Astrocyte (in vitro differentiated cells and primary cell): Measurements from ENCODE around the gene OR2AJ1. TPM values are rescaled to one million over a fixed set of nuclear protein-coding genes. Genes with fewer than 3 reads are reported as not detected.

Experiments used
- DNase-seq: peaks from one replicate; pipeline ENCODE4 v3.0.0-alpha.2; 2010; ENCODE audit warnings: low read depth
- FAIRE-seq: peaks from 2 replicates; lab custom pipeline; 2011; peaks lifted over from hg19 to GRCh38; lab: Jason Lieb, UNC
- H2AFZ ChIP-seq: 2 replicates; pipeline ENCODE4 v1.6.0; 2012; ENCODE audit warnings: low read depth, low read length, inconsistent platforms
- H3K27ac ChIP-seq: 2 replicates; pipeline ENCODE4 v1.5.1; 2011; ENCODE audit warnings: low read depth, low read length, inconsistent platforms
- H3K27me3 ChIP-seq: 2 replicates; pipeline ENCODE4 v1.6.0; 2011; ENCODE audit warnings: low read length, inconsistent platforms; ENCODE audit not compliant: insufficient read depth
- H3K36me3 ChIP-seq: 2 replicates; pipeline ENCODE4 v1.5.1; 2011; ENCODE audit warnings: low read length, inconsistent platforms; ENCODE audit not compliant: insufficient read depth
- H3K4me1 ChIP-seq: 2 replicates; pipeline ENCODE4 v1.5.1; 2011; ENCODE audit warnings: low read length, inconsistent platforms; ENCODE audit not compliant: insufficient read depth
- H3K4me2 ChIP-seq: 2 replicates; pipeline ENCODE4 v1.6.0; 2012; ENCODE audit warnings: low read length, inconsistent platforms
- H3K4me3 ChIP-seq: 2 replicates; pipeline ENCODE4 v1.5.1; 2011; ENCODE audit warnings: low read depth, mild to moderate bottlenecking, low read length, inconsistent platforms; ENCODE audit not compliant: insufficient read depth
- H3K79me2 ChIP-seq: 2 replicates; pipeline ENCODE4 v1.6.0; 2012; ENCODE audit warnings: mild to moderate bottlenecking, low read length, inconsistent platforms; ENCODE audit not compliant: insufficient read depth
- H3K9ac ChIP-seq: 2 replicates; pipeline ENCODE4 v1.6.0; 2012; ENCODE audit warnings: mild to moderate bottlenecking, low read length, inconsistent platforms
- H3K9me3 ChIP-seq: 2 replicates; pipeline ENCODE4 v1.5.1; 2012; ENCODE audit warnings: low read depth, mild to moderate bottlenecking, low read length, inconsistent platforms; ENCODE audit not compliant: insufficient read depth
- H4K20me1 ChIP-seq: 2 replicates; pipeline ENCODE4 v1.6.0; 2012; ENCODE audit warnings: low read length, inconsistent platforms; ENCODE audit not compliant: insufficient read depth
- H3K27ac Mint-ChIP-seq: one replicate; pipeline ENCODE4 v1.8.0; 2021; ENCODE audit warnings: mild to moderate bottlenecking, mixed read lengths; ENCODE audit not compliant: unreplicated experiment
- H3K27me3 Mint-ChIP-seq: one replicate; pipeline ENCODE4 v1.8.0; 2021; ENCODE audit warnings: low read depth, mixed read lengths; ENCODE audit not compliant: unreplicated experiment
- H3K36me3 Mint-ChIP-seq: one replicate; pipeline ENCODE4 v1.8.0; 2021; ENCODE audit warnings: low read depth, mixed read lengths; ENCODE audit not compliant: unreplicated experiment
- H3K4me1 Mint-ChIP-seq: one replicate; pipeline ENCODE4 v1.8.0; 2021; ENCODE audit warnings: low read depth, mixed read lengths; ENCODE audit not compliant: unreplicated experiment
- H3K4me3 Mint-ChIP-seq: one replicate; pipeline ENCODE4 v1.8.0; 2021; ENCODE audit warnings: mild to moderate bottlenecking, moderate library complexity, mixed read lengths; ENCODE audit not compliant: unreplicated experiment
- H3K9me3 Mint-ChIP-seq: one replicate; pipeline ENCODE4 v1.8.0; 2021; ENCODE audit warnings: mild to moderate bottlenecking, mixed read lengths; ENCODE audit not compliant: unreplicated experiment
- EZH2 ChIP-seq: IDR thresholded peaks from 2 replicates; pipeline ENCODE4 v1.6.1; 2012; ENCODE audit warnings: mild to moderate bottlenecking, low read length, inconsistent platforms; ENCODE audit not compliant: insufficient read depth
- total RNA-seq: library from RNA; stranded (reverse); gene quantifications from 2 replicates; pipeline ENCODE4 v1.2.1, GENCODE V29; 2021
- TF ChIP-seq, protein P1 (sequence below): IDR thresholded peaks from 2 replicates; pipeline ENCODE4 v1.5.1; 2011; ENCODE audit warnings: low read depth, mild to moderate bottlenecking, inconsistent platforms, low read length, moderate library complexity; ENCODE audit not compliant: insufficient read depth

The OR2AJ1 gene
- total RNA-seq, 1 donor from 2014 or later, result not detected

DNA sequence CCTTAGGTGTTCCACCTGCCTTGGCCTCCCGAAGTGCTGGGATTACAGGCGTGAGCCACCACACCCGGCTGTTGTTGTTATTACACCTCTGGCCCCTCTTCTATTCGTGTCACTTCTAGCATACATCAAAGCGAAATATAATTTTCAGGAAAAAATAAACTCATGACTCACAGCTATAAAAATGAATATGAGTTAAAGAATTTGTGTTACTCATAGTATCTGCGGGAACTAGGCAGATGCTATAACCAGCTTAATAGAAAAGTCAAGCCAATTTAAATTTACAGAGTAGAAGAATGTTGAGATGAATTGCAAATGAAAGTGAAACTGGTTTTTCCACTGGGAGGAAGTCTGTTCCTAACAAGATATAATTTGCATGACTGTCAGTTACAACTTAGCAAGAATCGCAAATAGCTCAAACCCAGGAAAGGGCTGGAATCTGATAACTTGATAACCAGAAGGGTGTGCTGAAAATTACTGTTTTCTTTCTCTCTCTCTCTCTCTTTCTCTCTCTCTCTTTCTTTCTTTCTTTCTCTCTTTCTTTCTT lies 18.1 kb upstream of the OR2AJ1 start:
- Histone ChIP-seq H3K4me1 (no peaks in the 10 kb centered on the region), H3K4me3 (peak overlapping the region; percentile 23), H2AFZ (no peak overlapping the region), H4K20me1 (no peaks in the 10 kb centered on the region), H3K79me2 (no peaks in the 10 kb centered on the region), H3K4me2 (peak overlapping the region; percentile 46), H3K36me3 (no peaks in the 10 kb centered on the region), H3K9me3 (peaks cover 3% of the 10 kb centered on the region), H3K27me3 (no peaks in the 10 kb centered on the region), H3K27ac (no peak overlapping the region), H3K9ac (no peak overlapping the region)
- Mint-ChIP-seq H3K27ac (peak overlapping the region; percentile 80), H3K36me3 (no peaks in the 10 kb centered on the region), H3K4me1 (no peaks in the 10 kb centered on the region), H3K9me3 (peaks cover 5% of the 10 kb centered on the region), H3K4me3 (no peak overlapping the region), H3K27me3 (no peaks in the 10 kb centered on the region)
- TF ChIP-seq EZH2, result no peak
- TF ChIP-seq, protein P1, sequence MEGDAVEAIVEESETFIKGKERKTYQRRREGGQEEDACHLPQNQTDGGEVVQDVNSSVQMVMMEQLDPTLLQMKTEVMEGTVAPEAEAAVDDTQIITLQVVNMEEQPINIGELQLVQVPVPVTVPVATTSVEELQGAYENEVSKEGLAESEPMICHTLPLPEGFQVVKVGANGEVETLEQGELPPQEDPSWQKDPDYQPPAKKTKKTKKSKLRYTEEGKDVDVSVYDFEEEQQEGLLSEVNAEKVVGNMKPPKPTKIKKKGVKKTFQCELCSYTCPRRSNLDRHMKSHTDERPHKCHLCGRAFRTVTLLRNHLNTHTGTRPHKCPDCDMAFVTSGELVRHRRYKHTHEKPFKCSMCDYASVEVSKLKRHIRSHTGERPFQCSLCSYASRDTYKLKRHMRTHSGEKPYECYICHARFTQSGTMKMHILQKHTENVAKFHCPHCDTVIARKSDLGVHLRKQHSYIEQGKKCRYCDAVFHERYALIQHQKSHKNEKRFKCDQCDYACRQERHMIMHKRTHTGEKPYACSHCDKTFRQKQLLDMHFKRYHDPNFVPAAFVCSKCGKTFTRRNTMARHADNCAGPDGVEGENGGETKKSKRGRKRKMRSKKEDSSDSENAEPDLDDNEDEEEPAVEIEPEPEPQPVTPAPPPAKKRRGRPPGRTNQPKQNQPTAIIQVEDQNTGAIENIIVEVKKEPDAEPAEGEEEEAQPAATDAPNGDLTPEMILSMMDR, result no peak
- DNase-seq (peak; percentile 28), FAIRE-seq (no peak)

GRCh38 chr1:247908766-247909165 lies 15.9 kb upstream of the OR2AJ1 start:
- Mint-ChIP-seq H3K9me3 (peaks cover 3% of the 10 kb centered on the region), H3K4me1 (no peaks in the 10 kb centered on the region), H3K36me3 (no peaks in the 10 kb centered on the region), H3K27ac (no peak overlapping the region), H3K27me3 (no peaks in the 10 kb centered on the region), H3K4me3 (no peak overlapping the region)
- H3K27ac ChIP-seq, result no peak overlapping the region
- H3K4me3 ChIP-seq, result no peak overlapping the region
- H3K9ac ChIP-seq, result no peak overlapping the region
- H3K27me3 ChIP-seq, result no peaks in the 10 kb centered on the region
- H3K9me3 ChIP-seq, result peaks cover 3% of the 10 kb centered on the region
- H3K4me2 ChIP-seq, result no peak overlapping the region
- H3K79me2 ChIP-seq, result no peaks in the 10 kb centered on the region
- DNase-seq (no peak), FAIRE-seq (no peak)
- no peaks in the 10 kb centered on the region for H4K20me1 ChIP-seq
- no peaks in the 10 kb centered on the region for H3K36me3 ChIP-seq
- no peak overlapping the region for H2AFZ ChIP-seq
- no peak for TF ChIP-seq EZH2
- TF ChIP-seq, protein P1, result no peak
- no peaks in the 10 kb centered on the region for H3K4me1 ChIP-seq

- Histone ChIP-seq H3K36me3 (no peaks in the 10 kb centered on the region), H3K79me2 (no peaks in the 10 kb centered on the region), H2AFZ (no peak overlapping the region), H3K27ac (no peak overlapping the region), H3K9ac (no peak overlapping the region), H3K9me3 (peaks cover 3% of the 10 kb centered on the region), H4K20me1 (no peaks in the 10 kb centered on the region), H3K4me1 (no peaks in the 10 kb centered on the region), H3K4me3 (no peak overlapping the region), H3K27me3 (no peaks in the 10 kb centered on the region), H3K4me2 (no peak overlapping the region)
- no peak for TF ChIP-seq EZH2
- TF ChIP-seq, protein P1, result no peak
- FAIRE-seq (no peak), DNase-seq (no peak)
- Mint-ChIP-seq H3K36me3 (no peaks in the 10 kb centered on the region), H3K27ac (no peak overlapping the region), H3K4me1 (no peaks in the 10 kb centered on the region), H3K27me3 (no peaks in the 10 kb centered on the region), H3K4me3 (no peak overlapping the region), H3K9me3 (no peaks in the 10 kb centered on the region)
Measured at GRCh38 chr1:247913786-247914185, 10.9 kb upstream of the OR2AJ1 start.
